Lung (tissue), 12 donors: Measurements from ENCODE around the gene RYK. TPM values are rescaled to one million over a fixed set of nuclear protein-coding genes. Genes with fewer than 3 reads are reported as not detected.

Experiments
- ATAC-seq: fragments of 200-7000 bp; cut with Tn5 transposase; one replicate; pipeline ENCODE4 v1.9.1; 2020; ENCODE audit warnings: moderate number of reproducible peaks; ENCODE audit not compliant: insufficient read depth, low FRiP score
- DNase-seq, 3 donors: peaks; one replicate each; pipeline ENCODE4 v3.0.0-alpha.2; 2013 to 2017
- H3K27ac ChIP-seq, 2 donors: one replicate each; pipeline ENCODE4 v1.5.1; 2013; ENCODE audit warnings: mild to moderate bottlenecking in 2 of 2, moderate library complexity in 2 of 2, control low read depth in 1 of 2, inconsistent platforms in 1 of 2, low read depth in 1 of 2, low read length in 1 of 2
- H3K27me3 ChIP-seq, 3 donors: one replicate each; pipeline ENCODE4 v1.5.1; 2013; ENCODE audit warnings: low read length in 2 of 3; ENCODE audit not compliant: control insufficient read depth in 3 of 3, insufficient read depth in 3 of 3
- H3K36me3 ChIP-seq, 4 donors: one replicate each; pipeline ENCODE4 v1.5.1; 2013; ENCODE audit warnings: low read length in 4 of 4, mild to moderate bottlenecking in 1 of 4, moderate library complexity in 1 of 4; ENCODE audit not compliant: control insufficient read depth in 4 of 4, insufficient read depth in 4 of 4
- H3K4me1 ChIP-seq, 5 donors: one replicate each; pipeline ENCODE4 v1.5.1; 2013; ENCODE audit warnings: low read length in 5 of 5, mild to moderate bottlenecking in 2 of 5, moderate library complexity in 1 of 5; ENCODE audit not compliant: control insufficient read depth in 5 of 5, insufficient read depth in 5 of 5
- H3K4me3 ChIP-seq: one replicate; pipeline ENCODE4 v1.5.1; 2013; ENCODE audit warnings: mild to moderate bottlenecking, control low read depth, moderate library complexity
- H3K9ac ChIP-seq, 2 donors: one replicate each; pipeline ENCODE4 v1.5.1; 2013; ENCODE audit warnings: low read length in 2 of 2, control low read depth in 1 of 2; ENCODE audit not compliant: insufficient read depth in 1 of 2
- H3K9me3 ChIP-seq, 4 donors: one replicate each; pipeline ENCODE4 v1.5.1; 2013; ENCODE audit warnings: low read length in 3 of 4, mild to moderate bottlenecking in 1 of 4, moderate library complexity in 1 of 4; ENCODE audit not compliant: control insufficient read depth in 4 of 4, insufficient read depth in 3 of 4
- CTCF ChIP-seq: IDR thresholded peaks from 2 replicates; pipeline ENCODE4 v1.5.1; 2012; ENCODE audit warnings: mild to moderate bottlenecking; ENCODE audit errors: control extremely low read depth, extremely low read depth
- WGBS, 2 donors: extraction: QIAGEN DNeasy Blood & Tissue Kit; methylation state at CpG; one replicate each; pipeline ENCODE4 v1.1.7; 2013; 5-methylcytosine and 5-hydroxymethylcytosine counted together
- polyA plus RNA-seq, 2 donors: library from polyadenylated mRNA; stranded (reverse); fragments of 200-250 nt; gene quantifications; one replicate each; pipeline ENCODE4 v1.2.1, GENCODE V29; 2013
- total RNA-seq, 2 donors: library from RNA; depleted of rRNA in 1 of 2; stranded (reverse); fragments of >200 nt in 1 of 2; gene quantifications; one replicate each; pipeline ENCODE4 v1.2.1, GENCODE V29; 2014 to 2021
- donor health status: control.
- donor health status: control.
- donor health status: Bipolar disorder and iron deficiency.
- donor health status: healthy.
- donor health status: DM: yes; HTN: yes; CAD: no.

RYK gene
- total and polyA plus RNA-seq, 4 donors: 22.1 to 132 (median 29.0) TPM

GRCh38 chr3:134239538-134239937 is 11.1 kb downstream of the RYK start:
- H3K9ac ChIP-seq: no peak overlapping the region
- 89 to 100% methylated on average over 1 of the region's 1 CpG for WGBS, 2 donors
- H3K4me3 ChIP-seq: no peak overlapping the region
- DNase-seq (no peak), ATAC-seq (no peak)
- H3K27ac ChIP-seq: no peak overlapping the region
- TF ChIP-seq CTCF: no peak
- H3K4me1 ChIP-seq: peaks cover 0 to 38% (median 14%) of the 10 kb centered on the region in 5 donors
- H3K9me3 ChIP-seq: no peaks in the 10 kb centered on the region
- peaks cover 0 to 3% (median 0%) of the 10 kb centered on the region in 4 donors for H3K36me3 ChIP-seq
- H3K27me3 ChIP-seq: no peaks in the 10 kb centered on the region

GRCh38 chr3:134237454-134238145 is 13.1 kb downstream of the RYK start:
- no peak for ATAC-seq
- no peak overlapping the region for H3K9ac ChIP-seq
- no peak for DNase-seq
- 75 to 86% methylated on average over 4 of the region's 4 CpGs for WGBS, 2 donors
- peaks cover 0 to 27% (median 12%) of the 10 kb centered on the region in 5 donors for H3K4me1 ChIP-seq
- peak overlapping the region in 1 of 2 donors; percentile 45 for H3K27ac ChIP-seq
- H3K27me3 ChIP-seq: no peaks in the 10 kb centered on the region
- TF ChIP-seq CTCF: no peak
- no peak overlapping the region for H3K4me3 ChIP-seq
- no peaks in the 10 kb centered on the region for H3K9me3 ChIP-seq
- peaks cover 0 to 3% (median 0%) of the 10 kb centered on the region in 4 donors for H3K36me3 ChIP-seq

GRCh38 chr3:134236505-134237170 is 14.0 kb downstream of the RYK start:
- Histone ChIP-seq H3K9me3 (no peaks in the 10 kb centered on the region), H3K9ac (no peak overlapping the region), H3K27me3 (no peaks in the 10 kb centered on the region), H3K36me3 (peaks cover 0 to 1% (median 0%) of the 10 kb centered on the region in 4 donors), H3K4me3 (no peak overlapping the region), H3K4me1 (peaks cover under 1 to 29% (median 12%) of the 10 kb centered on the region in 5 donors), H3K27ac (peak overlapping the region in 1 of 2 donors; percentile 29)
- no peak for TF ChIP-seq CTCF
- no peak for ATAC-seq
- no peak for DNase-seq
- WGBS, 2 donors: 50 to 65% methylated on average over 3 of the region's 3 CpGs
